Hepatocyte (in vitro differentiated cells): ENCODE data around the gene CNPPD1. TPM values are rescaled to one million over a fixed set of nuclear protein-coding genes. Genes with fewer than 3 reads are reported as not detected.

Source experiments
- DNase-seq: peaks from one replicate; pipeline ENCODE4 v3.0.0-alpha.2; 2016; ENCODE audit warnings: low spot score
- H2AFZ ChIP-seq: fragments of 200-600 bp; sonication (generic); 2 replicates; pipeline ENCODE4 v1.6.0; 2016; ENCODE audit warnings: antibody characterized with exemption, mild to moderate bottlenecking
- H3K27ac ChIP-seq: fragments of 200-600 bp; sonication (generic); 2 replicates; pipeline ENCODE4 v1.5.1; 2016; ENCODE audit warnings: mild to moderate bottlenecking
- H3K27me3 ChIP-seq: fragments of 200-600 bp; sonication (generic); 2 replicates; pipeline ENCODE4 v1.6.1; 2016
- H3K36me3 ChIP-seq: fragments of 200-600 bp; sonication (generic); replicated peaks from 2 replicates; pipeline ENCODE4 v1.5.1; 2016; ENCODE audit warnings: low read depth; ENCODE audit not compliant: insufficient read depth
- H3K4me1 ChIP-seq: fragments of 200-600 bp; sonication (generic); 2 replicates; pipeline ENCODE4 v1.5.1; 2016; ENCODE audit warnings: mild to moderate bottlenecking, moderate library complexity; ENCODE audit not compliant: insufficient read depth
- H3K4me2 ChIP-seq: fragments of 200-600 bp; sonication (generic); 2 replicates; pipeline ENCODE4 v1.6.0; 2016
- H3K4me3 ChIP-seq: fragments of 200-600 bp; sonication (generic); 2 replicates; pipeline ENCODE4 v1.5.1; 2016; ENCODE audit warnings: mild to moderate bottlenecking
- H3K79me2 ChIP-seq: fragments of 200-600 bp; sonication (generic); 2 replicates; pipeline ENCODE4 v1.6.0; 2017; ENCODE audit warnings: mild to moderate bottlenecking
- H3K9me2 ChIP-seq: fragments of 200-600 bp; sonication (generic); replicated peaks from 2 replicates; pipeline ENCODE4 v1.6.0; 2017; ENCODE audit warnings: mild to moderate bottlenecking; ENCODE audit not compliant: insufficient read depth
- H3K9me3 ChIP-seq: fragments of 200-600 bp; sonication (generic); 2 replicates; pipeline ENCODE4 v1.5.1; 2016; ENCODE audit warnings: low read depth, mild to moderate bottlenecking
- H4K20me1 ChIP-seq: fragments of 200-600 bp; sonication (generic); 2 replicates; pipeline ENCODE4 v1.6.0; 2016; ENCODE audit warnings: mild to moderate bottlenecking; ENCODE audit not compliant: insufficient read depth, poor library complexity, severe bottlenecking
- CTCF ChIP-seq: fragments of 200-600 bp; sonication (generic); IDR thresholded peaks from 2 replicates; pipeline ENCODE4 v1.5.1; 2016; ENCODE audit warnings: antibody characterized with exemption, mild to moderate bottlenecking; ENCODE audit not compliant: poor library complexity
- EZH2 ChIP-seq: fragments of 200-600 bp; sonication (generic); IDR thresholded peaks from 2 replicates; pipeline ENCODE4 v1.6.1; 2016; ENCODE audit warnings: antibody characterized with exemption, mild to moderate bottlenecking, borderline replicate concordance
- EZH2phosphoT487 ChIP-seq: fragments of 200-600 bp; sonication (generic); IDR thresholded peaks from one replicate; pipeline ENCODE4 v1.6.1; 2018; ENCODE audit warnings: antibody characterized with exemption, mild to moderate bottlenecking, low read depth, moderate library complexity; ENCODE audit not compliant: unreplicated experiment, severe bottlenecking
- WGBS: methylation state at CpG from one replicate; pipeline ENCODE4 v1.1.6; 2016; ENCODE audit warnings: low lambda C conversion rate; ENCODE audit errors: missing lambda C conversion rate; 5-methylcytosine and 5-hydroxymethylcytosine counted together
- polyA plus RNA-seq: library from polyadenylated mRNA; unstranded; fragments of >200 nt; fragmentation: Nextera tagmentation; extraction: Ambion mirVana; gene quantifications from 2 replicates; pipeline ENCODE4 v1.2.1, GENCODE V29; 2016
- total RNA-seq: library from RNA; depleted of rRNA; stranded (reverse); fragments of >200 nt; gene quantifications from 2 replicates; pipeline ENCODE4 v1.2.3, GENCODE V29; 2014

Gene CNPPD1
- total and polyA plus RNA-seq, 2 experiments from 2014 or later: 34.0 to 49.4 TPM

GRCh38 chr2:219126555-219126954, 50.2 kb downstream of the CNPPD1 start:
- TF ChIP-seq CTCF (no peak), EZH2 (no peak), EZH2phosphoT487 (no peak)
- WGBS: 39% methylated on average over 3 of the region's 3 CpGs
- Histone ChIP-seq H3K36me3 (no peaks in the 10 kb centered on the region), H3K4me1 (peaks cover 56% of the 10 kb centered on the region), H2AFZ (no peak overlapping the region), H3K9me3 (no peaks in the 10 kb centered on the region), H3K4me2 (peak overlapping the region; percentile 72), H3K27me3 (no peaks in the 10 kb centered on the region), H3K79me2 (peaks cover 8% of the 10 kb centered on the region), H3K9me2 (no peaks in the 10 kb centered on the region), H3K4me3 (no peak overlapping the region), H4K20me1 (no peaks in the 10 kb centered on the region), H3K27ac (peak overlapping the region; percentile 98)
- peak; percentile 60 for DNase-seq

- H3K4me1 ChIP-seq: peaks cover 59% of the 10 kb centered on the region
- no peaks in the 10 kb centered on the region for H3K9me2 ChIP-seq
- H3K79me2 ChIP-seq: peaks cover 15% of the 10 kb centered on the region
- H3K27ac ChIP-seq: peak overlapping the region; percentile 98
- H3K27me3 ChIP-seq: no peaks in the 10 kb centered on the region
- H4K20me1 ChIP-seq: no peaks in the 10 kb centered on the region
- peak overlapping the region; percentile 72 for H3K4me2 ChIP-seq
- TF ChIP-seq CTCF (no peak), EZH2 (no peak), EZH2phosphoT487 (no peak)
- H3K36me3 ChIP-seq: no peaks in the 10 kb centered on the region
- WGBS: 85% methylated on average over 1 of the region's 1 CpG
- no peaks in the 10 kb centered on the region for H3K9me3 ChIP-seq
- DNase-seq: no peak
- no peak overlapping the region for H3K4me3 ChIP-seq
- no peak overlapping the region for H2AFZ ChIP-seq
These were observed 50.8 kb downstream of the CNPPD1 start for GRCh38 chr2:219125886-219126270.

- Histone ChIP-seq H3K9me2 (no peaks in the 10 kb centered on the region), H2AFZ (no peak overlapping the region), H4K20me1 (no peaks in the 10 kb centered on the region), H3K27me3 (no peaks in the 10 kb centered on the region), H3K4me1 (peaks cover 59% of the 10 kb centered on the region), H3K36me3 (no peaks in the 10 kb centered on the region), H3K4me3 (no peak overlapping the region), H3K79me2 (peaks cover 17% of the 10 kb centered on the region), H3K27ac (peak overlapping the region; percentile 98), H3K4me2 (peak overlapping the region; percentile 72), H3K9me3 (no peaks in the 10 kb centered on the region)
- TF ChIP-seq CTCF (no peak), EZH2 (no peak), EZH2phosphoT487 (no peak)
- WGBS: 50% methylated on average over 10 of the region's 10 CpGs
- peak; percentile 90 for DNase-seq
These were observed 51.4 kb downstream of the CNPPD1 start for GRCh38 chr2:219125225-219125885.
